BE2C (cell line): Measurements from ENCODE around the gene LRPAP1.
"Not testable (repeated sequence)": the region's sequence is repeated elsewhere in the genome, so short reads cannot be mapped to it uniquely, and the experiment has no call there.

ENCODE experiments used
- DNase-seq: peaks from one replicate; pipeline ENCODE4 v3.0.0-alpha.2; 2020
- H3K27me3 ChIP-seq: fragments of 250-450 bp; sonication (Bioruptor Pico); 2 replicates; pipeline ENCODE4 v1.5.1; 2020; ENCODE audit warnings: mild to moderate bottlenecking
- H3K36me3 ChIP-seq: fragments of 250-450 bp; sonication (Bioruptor Pico); 2 replicates; pipeline ENCODE4 v1.5.1; 2020; ENCODE audit warnings: mild to moderate bottlenecking
- H3K4me1 ChIP-seq: fragments of 250-450 bp; sonication (Bioruptor Pico); 2 replicates; pipeline ENCODE4 v1.5.1; 2020
- H3K4me3 ChIP-seq: 2 replicates; pipeline ENCODE4 v1.5.1; 2011; ENCODE audit warnings: low read depth, low read length
- H3K9me3 ChIP-seq: fragments of 250-450 bp; sonication (Bioruptor Pico); 2 replicates; pipeline ENCODE4 v1.5.1; 2020
- CTCF ChIP-seq: IDR thresholded peaks from 2 replicates; pipeline ENCODE4 v1.5.1; 2012; ENCODE audit warnings: mild to moderate bottlenecking, low read depth, low read length

The LRPAP1 gene

GRCh38 chr4:3546721-3547120, 14.5 kb upstream of the LRPAP1 start:
- not testable (repeated sequence) for H3K27me3 ChIP-seq, H3K4me3 ChIP-seq, H3K36me3 ChIP-seq, DNase-seq, H3K9me3 ChIP-seq, H3K4me1 ChIP-seq

GRCh38 chr4:3545351-3545750, 13.1 kb upstream of the LRPAP1 start:
- DNase-seq, H3K27me3 ChIP-seq, H3K4me1 ChIP-seq, H3K9me3 ChIP-seq, H3K4me3 ChIP-seq, H3K36me3 ChIP-seq: not testable (repeated sequence)

GRCh38 chr4:3544259-3545025, 12.2 kb upstream of the LRPAP1 start:
- H3K36me3 ChIP-seq, DNase-seq, H3K4me1 ChIP-seq: not testable (repeated sequence)

GRCh38 chr4:3543415-3543814, 11.2 kb upstream of the LRPAP1 start:
- not testable (repeated sequence) for H3K27me3 ChIP-seq, H3K36me3 ChIP-seq, H3K9me3 ChIP-seq, H3K4me3 ChIP-seq, DNase-seq, H3K4me1 ChIP-seq

More at GRCh38 chr4:3544259-3545025, 12.2 kb upstream of the LRPAP1 start:
- not testable (repeated sequence) for H3K4me3 ChIP-seq, H3K9me3 ChIP-seq, H3K27me3 ChIP-seq

- not testable (repeated sequence) for H3K27me3 ChIP-seq, H3K4me3 ChIP-seq, H3K4me1 ChIP-seq, H3K36me3 ChIP-seq, DNase-seq, H3K9me3 ChIP-seq
These were observed 6.7 kb upstream of the LRPAP1 start for GRCh38 chr4:3538906-3539305.

- not testable (repeated sequence) for H3K36me3 ChIP-seq, DNase-seq, H3K9me3 ChIP-seq, H3K4me1 ChIP-seq, H3K4me3 ChIP-seq, H3K27me3 ChIP-seq
These were observed 3.6 kb upstream of the LRPAP1 start for GRCh38 chr4:3535812-3536211.

GRCh38 chr4:3533423-3533820, 1.2 kb upstream of the LRPAP1 start:
- no peaks in the 10 kb centered on the region; the same call in 1 of the 2 replicates for H3K4me1 ChIP-seq
- H3K9me3 ChIP-seq: no peaks in the 10 kb centered on the region
- DNase-seq: no peak
- H3K36me3 ChIP-seq: peaks cover 9% of the 10 kb centered on the region; the same call in 1 of the 2 replicates
- no peak overlapping the region for H3K4me3 ChIP-seq
- H3K27me3 ChIP-seq: no peaks in the 10 kb centered on the region
- no peak for TF ChIP-seq CTCF

- Histone ChIP-seq H3K4me1 (no peaks in the 10 kb centered on the region; the same call in 1 of the 2 replicates), H3K27me3 (no peaks in the 10 kb centered on the region), H3K9me3 (no peaks in the 10 kb centered on the region), H3K36me3 (peaks cover 11% of the 10 kb centered on the region; the same call in 1 of the 2 replicates), H3K4me3 (peak overlapping the region; percentile 46)
- no peak for DNase-seq
- no peak for TF ChIP-seq CTCF
These were observed 665 bp upstream of the LRPAP1 start for GRCh38 chr4:3532751-3533422.

- H3K4me3 ChIP-seq: peak overlapping the region; percentile 76
- H3K4me1 ChIP-seq: no peaks in the 10 kb centered on the region; the same call in 1 of the 2 replicates
- no peak for TF ChIP-seq CTCF
- H3K27me3 ChIP-seq: no peaks in the 10 kb centered on the region
- H3K36me3 ChIP-seq: peaks cover 11% of the 10 kb centered on the region; the same call in 1 of the 2 replicates
- H3K9me3 ChIP-seq: no peaks in the 10 kb centered on the region
- DNase-seq: no peak
These were observed 824 bp downstream of the LRPAP1 start for GRCh38 chr4:3531318-3531878.
